ENCODE data around the gene THEMIS. TPM values are rescaled to one million over a fixed set of nuclear protein-coding genes. Genes with fewer than 3 reads are reported as not detected.
"Not testable (repeated sequence)": the region's sequence is repeated elsewhere in the genome, so short reads cannot be mapped to it uniquely, and the experiment has no call there.

The THEMIS gene
- total RNA-seq, 1 experiment from 2014 or later: not detected

- DNase-seq (ENCODE audit: low spot score): no peak
These were observed 13.4 kb upstream of the THEMIS start for GRCh38 chr6:127914240-127914639.

- no peak for DNase-seq (ENCODE audit: low spot score)
These were observed 12.1 kb upstream of the THEMIS start for GRCh38 chr6:127912914-127913313.

DNA sequence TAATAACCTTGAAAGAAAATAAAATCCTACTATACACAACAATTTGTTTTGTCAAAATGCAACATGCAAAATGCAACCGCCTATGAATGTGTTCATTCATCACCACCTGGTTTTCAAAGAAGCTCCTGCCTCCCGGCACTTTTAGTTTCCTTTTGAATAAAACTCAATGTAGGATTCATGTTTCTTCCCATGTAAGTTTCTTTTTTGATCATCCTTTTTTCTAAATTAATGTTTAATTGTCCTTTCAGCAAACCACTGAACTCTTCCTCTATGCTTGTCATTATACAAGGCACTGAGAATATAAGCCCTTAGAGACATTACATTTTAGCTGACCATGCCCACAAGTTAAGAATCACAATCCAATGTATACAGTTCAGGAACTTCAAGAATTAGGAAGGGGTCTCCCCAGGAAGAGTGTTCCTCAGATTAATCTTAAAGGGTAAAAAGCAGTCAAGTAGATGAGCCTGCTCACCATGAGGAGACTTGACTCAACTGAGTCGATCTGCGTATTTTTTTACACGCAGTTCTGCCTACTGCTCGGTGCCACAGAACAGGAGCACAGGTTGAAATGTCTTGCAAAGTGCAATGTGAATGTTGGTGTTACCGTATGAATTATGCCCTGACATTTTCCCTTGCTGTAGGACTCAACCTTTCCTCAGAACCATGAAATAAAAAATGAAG, 7.2 kb upstream of the THEMIS start:
- no peak for DNase-seq (ENCODE audit: low spot score)

DNA sequence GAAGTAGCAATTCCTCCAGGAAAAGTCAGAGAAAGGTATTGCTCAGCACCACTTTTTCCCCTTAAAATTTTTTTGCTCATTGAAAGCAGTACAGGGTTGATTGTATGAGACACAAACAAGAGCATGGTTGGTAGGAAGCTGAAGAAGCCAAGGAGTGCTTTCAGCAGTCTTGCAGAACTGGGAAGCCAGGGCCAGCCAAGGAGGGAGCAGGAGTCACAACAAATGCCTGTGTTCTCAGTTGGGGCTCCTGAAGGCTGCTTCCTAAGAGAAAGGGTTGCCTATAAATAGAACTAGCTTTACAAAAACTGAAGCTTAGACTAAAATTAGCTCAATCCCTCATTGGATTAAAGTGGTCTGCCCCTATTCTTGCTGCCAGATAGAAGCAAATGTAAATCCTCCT, 3.3 kb upstream of the THEMIS start:
- no peak for DNase-seq (ENCODE audit: low spot score)

DNA sequence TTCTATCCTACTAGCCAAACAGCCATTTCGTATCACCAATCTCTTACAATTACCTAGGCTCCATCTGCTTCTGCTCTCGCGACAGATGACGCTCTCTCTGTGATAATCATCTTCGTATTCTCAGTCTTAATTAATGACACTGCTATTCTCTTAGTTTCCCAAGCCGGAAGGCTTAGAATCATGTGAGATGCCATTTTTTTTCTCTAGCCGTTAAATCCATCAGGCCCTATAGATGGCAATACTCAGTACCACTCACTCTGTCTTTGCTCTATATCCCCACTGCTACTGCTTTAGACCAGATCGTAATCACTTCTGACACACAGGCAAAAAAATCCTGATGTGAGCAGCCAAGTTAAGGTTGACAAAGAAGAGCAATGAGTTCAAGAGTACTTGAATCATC, 2.1 kb upstream of the THEMIS start:
- no peak for DNase-seq (ENCODE audit: low spot score)

DNA sequence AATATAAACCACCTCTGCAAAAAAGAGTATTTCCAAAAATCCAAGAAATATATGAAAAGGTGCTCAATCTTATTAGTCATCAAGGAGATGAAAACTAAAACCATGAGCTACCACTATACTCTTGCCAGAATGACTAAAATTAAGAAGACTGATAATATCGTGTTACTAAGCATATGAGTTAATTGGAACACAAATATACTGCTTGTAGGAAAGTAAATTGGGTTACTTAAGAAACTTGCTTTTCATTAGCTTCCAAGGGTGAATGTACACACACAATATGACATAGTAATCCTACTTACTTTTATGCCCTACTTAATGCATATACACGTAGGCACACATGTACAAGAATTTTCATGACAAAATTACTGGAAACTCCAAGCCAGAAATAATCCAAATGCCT, 3.4 kb downstream of the THEMIS start:
- no peak for DNase-seq (ENCODE audit: low spot score)

DNA sequence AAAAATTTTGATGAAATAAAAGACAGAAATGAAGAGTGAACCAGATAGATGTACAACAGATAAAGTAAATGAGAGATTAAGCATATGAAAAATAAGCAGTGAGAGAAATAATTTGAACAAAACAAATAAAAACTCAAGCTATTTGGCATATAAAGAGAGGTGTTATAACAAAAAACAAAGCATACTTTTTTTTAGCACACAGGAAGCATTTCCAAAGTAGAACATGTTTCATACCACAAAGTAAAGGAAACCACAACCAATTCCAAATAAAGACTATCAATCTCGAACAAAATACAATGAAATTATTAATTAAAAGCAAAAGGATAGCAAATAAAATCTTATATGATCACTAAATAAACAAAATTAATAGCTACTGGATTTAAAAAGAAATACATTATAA, 6.8 kb downstream of the THEMIS start:
- no peak for DNase-seq (ENCODE audit: low spot score)

DNA sequence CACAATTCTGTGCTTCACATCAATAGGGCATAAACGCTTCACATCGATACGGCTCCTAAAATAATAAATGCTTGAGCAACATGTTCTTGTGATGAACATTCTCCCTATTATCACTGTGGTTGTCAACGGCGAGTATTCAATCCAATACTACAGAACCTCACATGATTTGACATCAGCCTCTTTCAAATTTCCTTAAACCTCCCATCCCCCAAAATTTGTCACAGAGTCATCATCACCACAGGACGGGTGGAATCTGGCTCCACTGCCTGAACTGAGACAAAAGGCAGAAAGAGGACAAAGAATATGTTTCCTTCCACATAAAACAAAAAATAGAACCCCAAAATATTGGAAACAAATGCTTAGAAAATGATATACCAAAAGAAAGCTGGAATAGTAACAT, 7.3 kb downstream of the THEMIS start:
- no peak for DNase-seq (ENCODE audit: low spot score)

DNA sequence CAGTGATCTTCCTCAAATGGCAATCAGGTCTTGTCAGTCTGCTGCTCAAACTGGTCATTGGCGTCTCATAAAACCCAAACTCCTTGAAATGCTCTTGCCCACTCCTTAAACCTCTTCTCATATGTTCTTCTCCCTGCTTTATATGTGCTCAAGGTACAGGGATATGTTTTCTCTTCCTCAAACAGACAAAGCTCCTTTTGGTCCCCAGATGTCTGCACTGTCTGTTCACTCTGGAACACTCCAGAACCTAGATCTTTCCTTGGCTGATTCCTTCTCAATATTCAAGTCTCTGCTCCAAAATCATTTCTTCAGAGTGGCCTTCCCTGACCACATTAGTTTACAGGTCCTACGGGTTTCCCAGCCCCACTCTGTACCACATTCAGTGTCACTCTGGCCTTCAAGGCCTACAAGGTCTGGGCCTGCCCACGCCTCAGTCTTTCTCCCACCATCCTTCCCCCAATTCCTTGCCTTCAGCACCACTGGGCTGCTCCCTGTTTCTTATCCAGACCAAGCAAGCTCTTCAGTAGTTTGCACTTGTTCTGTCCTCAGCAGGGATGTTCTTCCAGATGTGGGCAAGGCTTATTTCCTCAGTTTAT, 9.0 kb downstream of the THEMIS start:
- no peak for DNase-seq (ENCODE audit: low spot score)

GRCh38 chr6:127886603-127887002, 14.3 kb downstream of the THEMIS start:
- no peak for DNase-seq (ENCODE audit: low spot score)

DNA sequence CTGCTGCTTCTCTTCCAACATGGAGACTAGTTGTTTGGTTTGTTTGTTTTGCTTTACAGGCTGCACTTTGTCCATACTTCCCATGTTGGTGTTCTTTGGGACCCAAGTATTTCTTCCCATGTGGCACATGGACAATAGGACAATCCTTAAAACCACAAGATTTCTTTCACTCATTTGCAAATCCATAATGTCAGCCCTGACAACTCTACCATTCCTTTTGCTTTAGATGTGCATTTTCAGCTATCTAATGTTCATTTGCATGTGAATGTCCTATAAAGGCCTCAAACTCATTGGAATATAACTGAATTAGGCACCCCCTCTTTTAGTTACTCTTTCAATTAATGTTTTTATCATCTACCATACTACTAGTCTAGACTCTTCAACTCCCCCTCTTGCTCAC, 16.7 kb downstream of the THEMIS start:
- DNase-seq (ENCODE audit: low spot score): no peak

DNA sequence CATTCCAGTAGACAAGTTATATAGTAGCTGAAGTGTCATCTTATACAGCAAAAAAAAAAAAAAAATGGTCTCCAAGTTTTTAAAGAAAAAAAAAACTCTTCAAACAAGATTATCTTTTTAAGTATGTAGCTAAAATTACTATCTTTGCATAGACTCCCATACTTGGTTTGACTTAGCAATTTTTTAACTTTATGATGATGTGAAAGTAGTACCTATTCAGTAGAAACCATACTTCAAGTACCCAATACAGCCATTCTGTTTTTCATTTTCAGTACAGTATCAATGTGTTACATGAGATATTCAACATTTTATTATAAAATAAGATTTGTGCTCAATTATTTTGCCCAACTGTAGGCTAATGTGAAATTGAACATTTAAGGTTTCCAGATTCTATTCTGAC, 18.9 kb downstream of the THEMIS start:
- DNase-seq (ENCODE audit: low spot score): not testable (repeated sequence)

- no peak for DNase-seq (ENCODE audit: low spot score)
These were observed 20.4 kb downstream of the THEMIS start for GRCh38 chr6:127880429-127880828.

GRCh38 chr6:127879685-127880084, 21.2 kb downstream of the THEMIS start:
- DNase-seq (ENCODE audit: low spot score): no peak

DNA sequence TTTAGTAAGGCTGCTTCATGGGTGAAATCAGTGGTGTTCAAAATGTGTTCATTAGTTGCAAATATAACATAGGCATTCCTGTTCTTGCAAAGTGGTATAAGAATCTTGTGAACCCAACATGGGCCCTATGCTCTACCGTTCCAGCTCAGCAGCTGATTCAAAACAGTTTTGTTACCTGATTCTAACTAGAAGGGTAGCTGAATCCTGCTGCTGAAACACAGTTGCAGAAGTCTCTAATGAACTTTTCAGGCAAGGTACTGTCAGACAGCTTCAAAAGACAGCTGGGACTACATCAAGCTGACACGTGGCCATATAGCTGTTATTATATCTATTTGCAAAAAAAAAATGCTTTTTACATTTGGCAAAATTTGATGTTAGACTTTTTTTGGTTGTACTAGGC, 22.7 kb downstream of the THEMIS start:
- DNase-seq (ENCODE audit: low spot score): no peak

- DNase-seq (ENCODE audit: low spot score): no peak
These were observed 23.6 kb downstream of the THEMIS start for GRCh38 chr6:127877231-127877630.

GRCh38 chr6:127869772-127870404, 31.0 kb downstream of the THEMIS start:
- no peak for DNase-seq (ENCODE audit: low spot score)

DNA sequence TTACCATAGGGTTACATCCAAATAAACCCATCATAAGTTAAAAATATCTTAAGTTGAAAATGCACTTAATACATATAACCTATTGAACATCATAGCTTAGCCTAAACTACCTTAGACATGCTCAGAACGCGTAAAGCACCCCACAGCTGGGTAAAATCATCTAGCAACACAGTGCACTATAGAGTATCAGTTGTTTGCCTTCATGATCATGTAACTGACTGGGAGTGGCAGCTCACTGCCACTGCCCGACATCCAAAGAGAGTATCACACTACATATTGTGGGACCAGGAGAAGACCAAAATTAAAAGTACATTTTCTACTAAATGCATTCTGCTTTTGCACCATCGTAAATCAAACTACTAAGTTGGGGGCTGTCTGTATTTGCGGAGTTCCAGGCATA, 31.7 kb downstream of the THEMIS start:
- no peak for DNase-seq (ENCODE audit: low spot score)

DNA sequence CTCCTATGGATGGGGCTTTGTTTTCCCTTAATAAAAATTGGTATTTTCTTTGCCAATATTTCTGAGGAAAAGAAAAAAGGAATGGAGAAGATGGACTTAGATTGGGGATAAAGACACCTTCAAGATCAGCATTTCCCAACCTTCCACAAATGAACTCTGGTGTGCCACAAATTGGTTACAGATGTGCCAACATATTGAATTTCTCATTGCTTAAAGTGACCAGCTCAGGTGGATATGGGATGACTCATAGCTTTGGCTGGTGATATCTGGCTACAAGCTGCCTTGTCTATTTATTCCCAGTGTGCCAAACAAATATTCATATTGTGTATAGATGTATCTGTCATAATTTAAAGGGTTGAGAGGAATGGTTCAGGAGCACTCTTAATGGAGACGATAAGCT, 32.5 kb downstream of the THEMIS start:
- no peak for DNase-seq (ENCODE audit: low spot score)

DNA sequence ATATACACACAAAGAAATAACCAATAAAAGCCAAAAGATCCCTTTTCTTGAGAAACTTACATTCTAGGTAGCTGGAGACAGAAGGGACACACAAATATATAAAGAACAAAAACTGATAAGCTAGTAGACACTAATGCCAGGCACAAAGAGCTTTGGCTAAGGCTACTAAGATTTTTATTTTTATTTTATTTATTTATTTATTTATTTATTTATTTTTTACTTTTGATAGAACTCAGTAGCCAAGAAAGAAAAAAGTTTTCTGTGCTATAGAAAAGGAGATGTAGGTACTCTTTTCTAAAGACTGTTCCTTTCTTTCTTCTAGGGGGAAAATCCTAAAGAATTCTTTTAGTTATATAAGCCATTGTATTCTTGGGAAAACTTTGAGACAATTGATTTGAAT, 34.1 kb downstream of the THEMIS start:
- no peak for DNase-seq (ENCODE audit: low spot score)

GRCh38 chr6:127865108-127865507, 35.8 kb downstream of the THEMIS start:
- DNase-seq (ENCODE audit: low spot score): no peak

GRCh38 chr6:127864701-127865100, 36.2 kb downstream of the THEMIS start:
- peak; percentile 38 for DNase-seq (ENCODE audit: low spot score)

GRCh38 chr6:127860723-127861122, 40.1 kb downstream of the THEMIS start:
- no peak for DNase-seq (ENCODE audit: low spot score)
